ENCODE results near the gene CDC42SE2. TPM values are rescaled to one million over a fixed set of nuclear protein-coding genes. Genes with fewer than 3 reads are reported as not detected.

The CDC42SE2 gene
- 100 to 1,000 TPM; 105 to 106 TPM for total RNA-seq

GRCh38 chr5:131263648-131264450 is at the start of gene CDC42SE2:
TSS of gene CDC42SE2 (plus strand) at chr5:131264053. CDS start at chr5:131359494, 95,441 bp downstream.
- POLR2A ChIA-PET: interaction anchor here (0.6 to 6.6 kb wide), 13 partner anchors 8 to 131 kb away, joined by 3 to 100 read pairs (median 5); partner anchors contain the start of gene HINT1
- CTCF ChIA-PET: interaction anchor here (0.9 to 3.6 kb wide), 8 partner anchors 8 to 118 kb away, joined by 3 to 15 read pairs (median 6); no protein-coding TSS in a partner anchor

- POLR2A ChIA-PET: interaction anchor here (0.6 kb wide), 1 partner anchor 40 kb away, joined by 3 read pairs; no protein-coding TSS in a partner anchor
- CTCF ChIA-PET: interaction anchor here (0.6 kb wide), 1 partner anchor 115 kb away, joined by 4 read pairs; no protein-coding TSS in a partner anchor
Measured at GRCh38 chr5:131214609-131215227, 49.1 kb upstream of the CDC42SE2 start.

GRCh38 chr5:131217791-131218190 is 46.1 kb upstream of the CDC42SE2 start:
- ChIA-PET POLR2A (no interaction called here), CTCF (no interaction called here)

- CTCF ChIA-PET: no interaction called here
Measured at GRCh38 chr5:131218392-131218791, 45.5 kb upstream of the CDC42SE2 start.

GRCh38 chr5:131220566-131220965 is 43.3 kb upstream of the CDC42SE2 start:
- CTCF ChIA-PET: interaction anchor here (0.7 kb wide), 1 partner anchor 20 kb away, joined by 5 read pairs; no protein-coding TSS in a partner anchor
- POLR2A ChIA-PET: no interaction called here

More at GRCh38 chr5:131218392-131218791, 45.5 kb upstream of the CDC42SE2 start:
- POLR2A ChIA-PET: no interaction called here

- POLR2A ChIA-PET: no interaction called here
- CTCF ChIA-PET: interaction anchor here (0.7 kb wide), 1 partner anchor 20 kb away, joined by 5 read pairs; no protein-coding TSS in a partner anchor
Measured at GRCh38 chr5:131221008-131221703, 42.7 kb upstream of the CDC42SE2 start.

- CTCF ChIA-PET: no interaction called here
- POLR2A ChIA-PET: no interaction called here
Measured at GRCh38 chr5:131221888-131222287, 42.0 kb upstream of the CDC42SE2 start.

- ChIA-PET CTCF (no interaction called here), POLR2A (no interaction called here)
Measured at GRCh38 chr5:131222731-131223130, 41.1 kb upstream of the CDC42SE2 start.

- CTCF ChIA-PET: no interaction called here
- POLR2A ChIA-PET: no interaction called here
Measured at GRCh38 chr5:131223751-131224386, 40.0 kb upstream of the CDC42SE2 start.

GRCh38 chr5:131224387-131225201 is 39.3 kb upstream of the CDC42SE2 start:
- CTCF ChIA-PET: no interaction called here
- POLR2A ChIA-PET: no interaction called here

GRCh38 chr5:131225282-131225974 is 38.4 kb upstream of the CDC42SE2 start:
- CTCF ChIA-PET: interaction anchor here (0.6 kb wide), 1 partner anchor 201 kb away, joined by 4 read pairs; no protein-coding TSS in a partner anchor
- POLR2A ChIA-PET: interaction anchor here (0.6 kb wide), 1 partner anchor 57 kb away, joined by 3 read pairs; no protein-coding TSS in a partner anchor

GRCh38 chr5:131226899-131227298 is 37.0 kb upstream of the CDC42SE2 start:
- ChIA-PET CTCF (no interaction called here), POLR2A (no interaction called here)

- ChIA-PET CTCF (no interaction called here), POLR2A (no interaction called here)
Measured at GRCh38 chr5:131228646-131229045, 35.2 kb upstream of the CDC42SE2 start.

GRCh38 chr5:131229623-131230022 is 34.2 kb upstream of the CDC42SE2 start:
- ChIA-PET POLR2A (no interaction called here), CTCF (no interaction called here)

- CTCF ChIA-PET: no interaction called here
Measured at GRCh38 chr5:131230406-131230805, 33.4 kb upstream of the CDC42SE2 start.

GRCh38 chr5:131239686-131240085 is 24.2 kb upstream of the CDC42SE2 start:
- CTCF ChIA-PET: no interaction called here
- POLR2A ChIA-PET: no interaction called here

More at GRCh38 chr5:131230406-131230805, 33.4 kb upstream of the CDC42SE2 start:
- POLR2A ChIA-PET: no interaction called here

GRCh38 chr5:131242728-131243255 is 21.1 kb upstream of the CDC42SE2 start:
- ChIA-PET POLR2A (interaction anchor here (0.6 kb wide), 1 partner anchor 152 kb away, joined by 3 read pairs; no protein-coding TSS in a partner anchor), CTCF (no interaction called here)

- ChIA-PET POLR2A (no interaction called here), CTCF (no interaction called here)
Measured at GRCh38 chr5:131245312-131245711, 18.5 kb upstream of the CDC42SE2 start.

Data from activated CD8-positive, alpha-beta memory T cell treated with anti-CD3 and anti-CD28 coated beads for 36 hours (primary cell).